Mucosa of descending colon (tissue), 3 donors: ENCODE data around the gene MRPL28. TPM values are rescaled to one million over a fixed set of nuclear protein-coding genes. Genes with fewer than 3 reads are reported as not detected.
A peak's percentile ranks its signal among the peaks of the same experiment; 100 is the strongest.
"Not testable (repeated sequence)": the region's sequence is repeated elsewhere in the genome, so short reads cannot be mapped to it uniquely, and the experiment has no call there.

Experiments used
- ATAC-seq: fragments of 200-7000 bp; cut with Tn5 transposase; one replicate; pipeline ENCODE4 v1.9.1; 2020; ENCODE audit warnings: mild to moderate bottlenecking, moderate library complexity
- DNase-seq, 3 donors: peaks; one replicate each; pipeline ENCODE4 v3.0.0-alpha.2; 2020
- H3K36me3 ChIP-seq: fragments of 200-600 bp; one replicate; pipeline ENCODE4 v1.8.0; 2021; ENCODE audit warnings: low read depth, mild to moderate bottlenecking
- H3K4me1 ChIP-seq: fragments of 200-600 bp; one replicate; pipeline ENCODE4 v1.8.0; 2021; ENCODE audit warnings: low read depth, mild to moderate bottlenecking
- H3K4me3 ChIP-seq: fragments of 200-600 bp; one replicate; pipeline ENCODE4 v1.8.0; 2021; ENCODE audit warnings: mild to moderate bottlenecking
- H3K9me3 ChIP-seq: fragments of 200-600 bp; one replicate; pipeline ENCODE4 v1.8.0; 2021; ENCODE audit warnings: mild to moderate bottlenecking
- intact Hi-C, 2 donors: fragments of 100-400 bp; cut with DNase I in 1 of 2; cut with micrococcal nuclease in 1 of 2; formaldehyde crosslinking; loops; one replicate each; pipeline versions ENCODE4 v1.11.0 to v1.11.1; 2022; cut with DNase I, micrococcal nuclease
- total RNA-seq, 3 donors: library from RNA; stranded (reverse); fragmentation: NEBNext Ultra II Directional in 2 of 3; extraction: Animal tissue kit (Norgen Biotek cat#: 25700) in 2 of 3; gene quantifications; one replicate each; pipeline versions ENCODE4 v1.2.1 to v1.2.4, GENCODE V29; 2021 to 2023
- TF ChIP-seq, protein P1 (sequence below): fragments of 200-600 bp; IDR thresholded peaks from one replicate; pipeline ENCODE4 v1.8.0; 2022; ENCODE audit warnings: antibody characterized with exemption, mild to moderate bottlenecking
- donor health status: DM: no; HTN: no; CAD: no; lungs with moderate emphysema.
- donor health status: DM: no; HTN: no; CAD: no.
- donor health status: DM: no; HTN: yes; CAD: no.

MRPL28 gene
- total RNA-seq, 3 donors from 2014 or later, result 39.7 to 53.8 (median 49.1) TPM

DNA sequence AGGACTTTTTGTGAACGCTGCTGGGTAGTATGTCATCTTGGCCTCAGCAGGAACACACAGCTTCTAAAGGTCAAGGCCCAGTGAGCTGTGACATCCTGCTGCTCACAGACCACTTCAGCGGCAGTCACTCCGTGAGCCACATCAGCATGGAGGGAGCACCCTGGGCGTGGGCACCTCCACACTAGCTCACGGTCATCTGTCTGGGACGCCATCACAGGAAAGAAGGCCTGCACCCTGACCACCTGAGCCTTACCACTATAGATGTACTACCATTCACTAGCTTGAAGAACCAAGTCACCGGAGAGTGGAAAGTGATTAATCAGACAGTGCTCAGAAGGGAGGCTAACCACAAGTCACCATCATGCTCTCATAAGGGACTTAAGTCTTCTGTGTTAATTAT lies 21.1 kb downstream of the MRPL28 start:
- DNase-seq (no peak), ATAC-seq (no peak)
- Histone ChIP-seq H3K9me3 (no peaks in the 10 kb centered on the region), H3K4me3 (no peak overlapping the region), H3K4me1 (peaks cover 15% of the 10 kb centered on the region), H3K36me3 (no peaks in the 10 kb centered on the region)
- TF ChIP-seq, protein P1, sequence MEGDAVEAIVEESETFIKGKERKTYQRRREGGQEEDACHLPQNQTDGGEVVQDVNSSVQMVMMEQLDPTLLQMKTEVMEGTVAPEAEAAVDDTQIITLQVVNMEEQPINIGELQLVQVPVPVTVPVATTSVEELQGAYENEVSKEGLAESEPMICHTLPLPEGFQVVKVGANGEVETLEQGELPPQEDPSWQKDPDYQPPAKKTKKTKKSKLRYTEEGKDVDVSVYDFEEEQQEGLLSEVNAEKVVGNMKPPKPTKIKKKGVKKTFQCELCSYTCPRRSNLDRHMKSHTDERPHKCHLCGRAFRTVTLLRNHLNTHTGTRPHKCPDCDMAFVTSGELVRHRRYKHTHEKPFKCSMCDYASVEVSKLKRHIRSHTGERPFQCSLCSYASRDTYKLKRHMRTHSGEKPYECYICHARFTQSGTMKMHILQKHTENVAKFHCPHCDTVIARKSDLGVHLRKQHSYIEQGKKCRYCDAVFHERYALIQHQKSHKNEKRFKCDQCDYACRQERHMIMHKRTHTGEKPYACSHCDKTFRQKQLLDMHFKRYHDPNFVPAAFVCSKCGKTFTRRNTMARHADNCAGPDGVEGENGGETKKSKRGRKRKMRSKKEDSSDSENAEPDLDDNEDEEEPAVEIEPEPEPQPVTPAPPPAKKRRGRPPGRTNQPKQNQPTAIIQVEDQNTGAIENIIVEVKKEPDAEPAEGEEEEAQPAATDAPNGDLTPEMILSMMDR, result no peak
- intact Hi-C loops, result no loop called here

DNA sequence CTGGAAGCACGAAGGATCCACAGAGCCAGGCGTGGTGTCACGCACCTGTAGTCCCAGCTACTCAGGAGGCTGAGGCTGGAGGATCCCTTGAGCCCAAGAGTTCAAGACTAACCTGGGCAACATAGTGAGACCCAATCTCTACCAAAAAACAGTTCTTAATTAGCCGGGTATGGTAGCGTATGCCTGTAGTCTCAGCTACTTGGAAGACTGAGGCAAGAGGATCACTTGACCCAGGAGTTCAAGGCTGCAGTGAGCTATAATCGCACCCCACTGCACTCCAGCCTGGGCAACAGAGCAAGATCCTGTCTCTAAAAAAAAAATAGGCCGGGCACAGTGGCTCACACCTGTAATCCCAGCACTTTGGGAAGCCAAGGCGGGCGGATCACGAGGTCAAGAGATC lies 21.8 kb downstream of the MRPL28 start:
- H3K9me3 ChIP-seq, intact Hi-C loops, DNase-seq, H3K4me3 ChIP-seq, H3K36me3 ChIP-seq, ATAC-seq: not testable (repeated sequence)
- peaks cover 15% of the 10 kb centered on the region for H3K4me1 ChIP-seq

DNA sequence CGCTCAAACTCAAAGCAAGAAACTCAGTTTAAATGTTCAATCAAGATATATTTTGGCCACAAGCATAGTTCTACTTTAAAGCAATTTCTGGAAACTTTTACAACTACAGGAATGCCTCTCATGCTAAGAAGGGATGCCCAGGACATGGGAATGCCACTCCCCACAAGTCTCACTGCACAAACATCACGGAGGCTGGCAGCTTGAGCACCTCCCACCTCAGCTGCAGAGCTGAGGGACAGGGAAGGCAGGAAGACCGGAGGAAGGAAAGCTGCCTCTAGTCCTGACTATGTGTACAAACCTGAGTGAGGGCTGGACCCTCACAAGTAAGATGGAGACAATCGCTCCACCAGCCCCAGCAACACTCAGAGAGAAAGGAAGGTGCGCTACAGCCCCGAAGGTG lies 23.1 kb downstream of the MRPL28 start:
- no peak for DNase-seq
- no peak overlapping the region for H3K4me3 ChIP-seq
- no peaks in the 10 kb centered on the region for H3K36me3 ChIP-seq
- H3K4me1 ChIP-seq, result peaks cover 10% of the 10 kb centered on the region
- intact Hi-C loops, result no loop called here
- no peaks in the 10 kb centered on the region for H3K9me3 ChIP-seq
- no peak for ATAC-seq
- TF ChIP-seq, protein P1, result no peak

DNA sequence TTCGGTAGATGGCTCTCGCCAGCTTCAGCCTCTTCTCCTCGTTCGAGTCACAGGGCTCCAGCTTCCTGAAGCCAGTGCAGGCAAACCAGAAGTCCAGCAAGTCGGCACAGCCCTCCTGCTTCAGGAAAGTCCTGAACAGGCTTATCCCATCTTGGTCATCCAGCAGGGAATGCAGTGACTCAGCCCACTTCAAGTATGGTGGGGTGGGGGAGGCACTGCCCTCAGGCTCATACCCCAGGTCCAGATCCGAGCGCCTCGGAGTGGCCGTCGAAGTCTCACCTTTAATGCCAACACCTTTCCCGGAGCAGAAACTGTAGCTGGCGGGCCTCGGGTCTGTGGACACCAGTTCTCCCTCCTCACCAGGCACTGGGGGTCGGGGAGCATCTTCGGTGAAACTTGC lies 23.8 kb downstream of the MRPL28 start:
- intact Hi-C loops, result no loop called here
- DNase-seq (no peak), ATAC-seq (no peak)
- no peaks in the 10 kb centered on the region for H3K36me3 ChIP-seq
- H3K4me1 ChIP-seq, result peaks cover 10% of the 10 kb centered on the region
- no peak overlapping the region for H3K4me3 ChIP-seq
- TF ChIP-seq, protein P1, result no peak
- no peaks in the 10 kb centered on the region for H3K9me3 ChIP-seq

DNA sequence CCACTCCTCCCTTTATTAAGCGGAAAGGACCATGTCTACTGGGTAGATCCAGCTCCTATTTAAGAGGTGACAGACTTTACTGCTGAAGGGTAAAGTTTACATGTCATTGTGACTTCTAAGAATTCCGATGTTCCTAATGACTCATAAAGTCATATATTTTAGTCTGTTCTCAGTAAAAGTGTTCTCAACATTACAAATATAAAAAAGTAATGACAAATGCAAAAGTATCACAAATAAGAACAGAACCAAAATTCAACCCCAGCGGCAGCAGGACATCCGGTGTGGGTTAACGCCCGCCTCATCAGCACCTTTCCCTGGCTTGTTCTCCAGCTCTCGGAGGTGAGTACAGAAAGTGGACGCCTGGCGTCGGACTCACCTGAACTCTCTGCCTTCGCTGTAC lies 24.6 kb downstream of the MRPL28 start:
- Histone ChIP-seq H3K36me3 (no peaks in the 10 kb centered on the region), H3K4me1 (peaks cover 3% of the 10 kb centered on the region), H3K4me3 (no peak overlapping the region), H3K9me3 (no peaks in the 10 kb centered on the region)
- DNase-seq, result no peak
- intact Hi-C loops, result no loop called here
- ATAC-seq, result peak; percentile 38
- TF ChIP-seq, protein P1, result no peak

DNA sequence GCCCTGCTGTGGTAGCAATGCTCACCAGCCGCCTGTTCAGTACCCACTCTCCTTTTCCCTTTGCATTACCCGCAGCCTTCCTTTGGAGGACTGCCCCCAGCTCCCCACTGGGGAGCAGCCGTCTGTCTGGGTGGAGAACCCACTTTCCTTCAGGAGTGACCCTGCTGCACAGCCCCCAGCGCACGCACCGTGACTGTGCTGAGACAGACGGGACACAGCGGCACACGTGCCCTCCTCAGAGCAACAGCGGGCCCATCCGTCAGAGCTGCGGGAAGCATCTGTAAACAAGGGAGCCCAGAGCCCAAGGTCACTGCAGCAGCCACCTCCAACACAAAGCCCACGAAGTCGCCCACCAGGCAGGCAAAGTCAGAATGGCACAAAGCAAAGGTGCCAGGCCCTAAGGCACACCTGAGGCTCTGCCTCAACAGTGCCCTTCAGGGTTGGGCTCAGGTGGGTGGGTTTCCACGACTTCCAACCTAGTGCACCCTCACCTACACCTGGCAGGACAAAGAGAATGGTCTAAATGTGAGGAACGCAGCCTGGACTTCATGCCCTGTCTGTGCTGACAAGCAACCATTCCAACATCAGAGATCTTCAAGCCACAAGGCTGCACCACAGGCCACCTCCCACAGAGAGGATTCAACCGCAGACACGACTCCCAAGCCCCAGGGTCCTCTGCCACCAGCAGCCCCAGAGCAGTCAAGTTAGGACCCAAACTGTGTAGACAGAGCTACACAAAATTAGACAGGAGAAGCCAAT lies 27.7 kb downstream of the MRPL28 start:
- no peaks in the 10 kb centered on the region for H3K9me3 ChIP-seq
- ATAC-seq (no peak), DNase-seq (no peak)
- peaks cover 12% of the 10 kb centered on the region for H3K4me1 ChIP-seq
- TF ChIP-seq, protein P1, result no peak
- H3K4me3 ChIP-seq, result no peak overlapping the region
- no peaks in the 10 kb centered on the region for H3K36me3 ChIP-seq
- intact Hi-C loops, result no loop called here

DNA sequence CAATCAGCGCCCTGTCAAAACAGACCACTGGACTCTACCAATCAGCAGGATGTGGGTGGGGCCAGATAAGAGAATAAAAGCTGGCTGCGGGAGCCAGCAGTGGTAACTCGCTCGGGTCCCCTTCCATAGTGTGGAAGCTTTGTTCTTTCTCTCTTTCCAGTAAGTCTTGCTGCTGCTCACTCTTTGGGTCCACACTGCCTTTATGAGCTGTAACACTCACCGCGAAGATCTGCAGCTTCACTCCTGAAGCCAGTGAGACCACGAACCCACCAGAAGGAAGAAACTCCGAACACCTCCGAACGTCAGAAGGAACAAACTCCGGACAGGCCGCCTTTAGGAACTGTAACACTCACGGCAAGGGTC lies 28.4 kb downstream of the MRPL28 start:
- H3K4me3 ChIP-seq, DNase-seq, ATAC-seq, intact Hi-C loops, H3K36me3 ChIP-seq, H3K9me3 ChIP-seq: not testable (repeated sequence)
- H3K4me1 ChIP-seq, result peaks cover 12% of the 10 kb centered on the region

DNA sequence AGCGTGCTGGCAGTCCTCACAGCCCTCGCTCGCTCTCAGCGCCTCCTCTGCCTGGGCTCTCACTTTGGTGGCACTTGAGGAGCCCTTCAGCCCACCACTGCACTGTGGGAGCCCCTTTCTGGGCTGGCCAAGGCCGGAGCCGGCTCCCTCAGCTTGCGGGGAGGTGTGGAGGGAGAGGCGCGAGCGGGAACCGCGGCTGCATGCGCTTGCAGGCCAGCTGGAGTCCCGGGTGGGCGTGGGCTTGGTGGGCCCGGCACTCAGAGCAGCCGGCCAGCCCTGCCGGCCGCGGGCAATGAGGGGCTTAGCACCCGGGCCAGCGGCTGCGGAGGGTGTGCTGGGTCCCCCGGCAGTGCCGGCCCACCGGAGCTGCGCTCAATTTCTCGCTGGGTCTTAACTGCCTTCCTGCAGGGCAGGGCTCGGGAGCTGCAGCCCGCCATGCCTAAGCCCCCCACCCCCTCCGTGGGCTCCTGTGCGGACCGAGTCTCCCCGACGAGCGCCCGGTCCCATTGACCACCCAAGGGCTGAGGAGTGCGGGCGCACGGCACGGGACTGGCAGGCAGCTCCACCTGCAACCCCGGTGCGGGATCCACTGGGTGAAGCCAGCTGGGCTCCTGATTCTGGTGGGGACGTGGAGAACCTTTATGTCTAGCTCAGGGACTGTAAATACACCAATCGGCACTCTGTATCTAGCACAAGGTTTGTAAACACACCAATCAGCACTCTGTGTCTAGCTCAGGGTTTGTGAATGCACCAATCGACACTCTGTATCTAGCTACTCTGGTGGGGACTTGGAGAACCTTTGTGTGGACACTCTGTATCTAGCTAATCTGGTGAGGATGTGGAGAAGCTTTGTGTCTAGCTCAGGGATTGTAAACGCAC lies 29.0 kb downstream of the MRPL28 start:
- H3K36me3 ChIP-seq, H3K4me3 ChIP-seq, DNase-seq, intact Hi-C loops, H3K9me3 ChIP-seq, ATAC-seq: not testable (repeated sequence)
- peaks cover 12% of the 10 kb centered on the region for H3K4me1 ChIP-seq
